ENCODE data around the gene FBXL14. TPM values are rescaled to one million over a fixed set of nuclear protein-coding genes. Genes with fewer than 3 reads are reported as not detected.
A peak's percentile ranks its signal among the peaks of the same experiment; 100 is the strongest.

The FBXL14 gene
- total RNA-seq, 2 donors from 2014 or later, result 10.0 to 20.4 TPM

DNA sequence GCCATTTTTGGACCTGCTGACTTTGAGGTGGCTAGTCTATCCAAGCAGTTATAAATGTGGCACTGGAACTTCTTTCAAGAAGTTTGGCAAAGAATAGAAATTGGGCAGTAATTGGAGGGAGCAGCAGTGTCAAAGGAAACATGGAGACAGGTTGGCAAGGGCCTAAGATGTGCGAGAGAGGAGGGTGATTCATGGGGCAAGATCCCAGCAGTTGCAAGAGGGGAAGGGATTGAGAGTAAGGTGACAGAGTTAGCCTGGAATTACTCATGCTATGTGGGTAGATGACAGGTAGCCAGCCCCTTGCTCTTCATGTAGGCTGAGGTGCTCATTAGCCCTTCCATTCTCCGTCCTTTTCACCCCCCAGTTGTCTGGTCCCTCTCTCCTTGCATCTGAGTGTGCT, 42.2 kb downstream of the FBXL14 start:
- Histone ChIP-seq H3K4me3 (ENCODE audit: low read length) (no peak overlapping the region), H3K4me1 (ENCODE audit: control insufficient read depth, insufficient read depth, low read length) (no peaks in the 10 kb centered on the region), H3K27ac (ENCODE audit: low read depth, low read length) (no peak overlapping the region), H3K9me3 (ENCODE audit: control insufficient read depth, low read length) (no peaks in the 10 kb centered on the region), H3K9ac (ENCODE audit: extremely low read depth, low read length, poor library complexity, severe bottlenecking) (no peak overlapping the region), H3K27me3 (ENCODE audit: control insufficient read depth, insufficient read depth, low read length, poor library complexity, severe bottlenecking) (no peaks in the 10 kb centered on the region), H3K36me3 (ENCODE audit: control insufficient read depth, insufficient read depth, low read length) (no peaks in the 10 kb centered on the region)
- no peak overlapping the region for H3K4me3 Mint-ChIP-seq
- no peak overlapping the region for H3K27ac Mint-ChIP-seq
- TF ChIP-seq, protein P1, sequence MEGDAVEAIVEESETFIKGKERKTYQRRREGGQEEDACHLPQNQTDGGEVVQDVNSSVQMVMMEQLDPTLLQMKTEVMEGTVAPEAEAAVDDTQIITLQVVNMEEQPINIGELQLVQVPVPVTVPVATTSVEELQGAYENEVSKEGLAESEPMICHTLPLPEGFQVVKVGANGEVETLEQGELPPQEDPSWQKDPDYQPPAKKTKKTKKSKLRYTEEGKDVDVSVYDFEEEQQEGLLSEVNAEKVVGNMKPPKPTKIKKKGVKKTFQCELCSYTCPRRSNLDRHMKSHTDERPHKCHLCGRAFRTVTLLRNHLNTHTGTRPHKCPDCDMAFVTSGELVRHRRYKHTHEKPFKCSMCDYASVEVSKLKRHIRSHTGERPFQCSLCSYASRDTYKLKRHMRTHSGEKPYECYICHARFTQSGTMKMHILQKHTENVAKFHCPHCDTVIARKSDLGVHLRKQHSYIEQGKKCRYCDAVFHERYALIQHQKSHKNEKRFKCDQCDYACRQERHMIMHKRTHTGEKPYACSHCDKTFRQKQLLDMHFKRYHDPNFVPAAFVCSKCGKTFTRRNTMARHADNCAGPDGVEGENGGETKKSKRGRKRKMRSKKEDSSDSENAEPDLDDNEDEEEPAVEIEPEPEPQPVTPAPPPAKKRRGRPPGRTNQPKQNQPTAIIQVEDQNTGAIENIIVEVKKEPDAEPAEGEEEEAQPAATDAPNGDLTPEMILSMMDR (conservative IDR thresholded peaks at IDR 0.05), result no peak
- 91 to 97% methylated on average over 2 of the region's 2 CpGs for WGBS, 2 experiments (ENCODE audit: insufficient coverage in 1 of 2, insufficient read length in 1 of 2)
- peaks cover 27% of the 10 kb centered on the region for H3K9me3 Mint-ChIP-seq
- H3K27me3 Mint-ChIP-seq (ENCODE audit: insufficient read depth), result peaks cover 49% of the 10 kb centered on the region
- H3K36me3 Mint-ChIP-seq (ENCODE audit: low read depth), result peaks cover 8% of the 10 kb centered on the region
- peaks cover 5% of the 10 kb centered on the region for H3K4me1 Mint-ChIP-seq
- no peak for DNase-seq

DNA sequence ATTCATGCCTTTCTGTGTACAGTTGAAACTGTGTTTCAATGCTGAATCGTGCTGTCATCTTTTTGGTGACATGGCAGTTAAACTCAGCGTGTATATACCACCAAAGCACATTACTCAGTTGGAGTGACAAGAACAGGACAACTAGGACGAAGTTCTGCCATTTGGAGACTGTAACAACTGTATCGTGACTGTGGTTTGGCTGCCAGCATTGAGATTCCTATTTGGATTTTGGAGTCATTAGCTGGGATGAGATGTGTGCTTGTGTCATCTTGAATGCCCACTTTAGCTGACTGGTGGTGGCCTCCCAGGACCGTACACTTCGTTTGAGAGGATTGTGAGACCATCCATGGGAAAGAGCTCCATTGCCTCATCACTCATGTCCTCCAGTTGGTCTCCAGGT, 42.9 kb downstream of the FBXL14 start:
- H3K36me3 Mint-ChIP-seq (ENCODE audit: low read depth), result peaks cover 8% of the 10 kb centered on the region
- no peak overlapping the region for H3K4me3 Mint-ChIP-seq

DNA sequence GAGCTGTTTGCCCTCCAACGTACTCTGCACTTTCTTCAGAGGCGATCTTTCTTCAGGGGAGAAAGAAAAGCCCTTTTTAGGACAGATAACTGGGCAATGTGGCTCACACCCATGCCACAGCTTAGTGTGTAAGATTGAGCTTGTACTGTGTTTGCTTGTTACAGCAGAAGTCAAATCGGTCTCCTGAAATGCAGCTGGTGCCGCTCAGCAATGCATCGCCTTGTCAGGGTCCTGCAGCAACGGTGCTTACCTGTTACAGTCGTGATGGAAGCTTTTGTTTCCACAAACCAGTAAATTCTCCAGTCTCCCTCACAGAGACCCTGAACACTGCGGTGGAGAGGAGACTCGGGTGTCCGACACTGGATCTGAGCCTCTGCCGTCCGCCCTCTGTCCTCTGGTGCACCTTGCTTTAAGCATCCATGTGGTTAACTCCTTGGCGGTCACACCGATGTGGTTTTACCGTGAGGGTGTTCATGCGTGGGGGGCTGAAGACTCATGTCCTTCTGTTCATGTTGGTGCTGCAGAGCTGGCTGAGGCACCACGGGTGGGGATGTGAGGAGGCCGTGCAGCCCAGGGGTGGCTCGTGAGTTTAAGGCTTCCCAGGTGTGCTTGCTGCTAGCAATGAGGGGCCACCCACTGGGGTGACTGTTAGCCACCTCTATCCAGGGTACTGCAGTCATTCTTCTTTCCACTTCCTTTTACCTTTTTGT, 47.3 kb downstream of the FBXL14 start:
- Histone ChIP-seq H3K4me1 (ENCODE audit: control insufficient read depth, insufficient read depth, low read length) (no peaks in the 10 kb centered on the region), H3K27me3 (ENCODE audit: control insufficient read depth, insufficient read depth, low read length, poor library complexity, severe bottlenecking) (no peaks in the 10 kb centered on the region), H3K4me3 (ENCODE audit: low read length) (no peak overlapping the region), H3K27ac (ENCODE audit: low read depth, low read length) (no peak overlapping the region), H3K9me3 (ENCODE audit: control insufficient read depth, low read length) (peaks cover 6% of the 10 kb centered on the region), H3K9ac (ENCODE audit: extremely low read depth, low read length, poor library complexity, severe bottlenecking) (no peak overlapping the region), H3K36me3 (ENCODE audit: control insufficient read depth, insufficient read depth, low read length) (no peaks in the 10 kb centered on the region)
- peaks cover 47% of the 10 kb centered on the region for H3K27me3 Mint-ChIP-seq (ENCODE audit: insufficient read depth)
- H3K4me3 Mint-ChIP-seq, result no peak overlapping the region
- WGBS, 2 experiments (ENCODE audit: insufficient coverage in 1 of 2, insufficient read length in 1 of 2), result 87 to 88% methylated on average over 13 to 19 of the region's 19 CpGs
- TF ChIP-seq, protein P1 (conservative IDR thresholded peaks at IDR 0.05), result no peak
- peak; percentile 51 for DNase-seq
- H3K4me1 Mint-ChIP-seq, result peaks cover 9% of the 10 kb centered on the region
- peaks cover 34% of the 10 kb centered on the region for H3K9me3 Mint-ChIP-seq
- peaks cover 13% of the 10 kb centered on the region for H3K36me3 Mint-ChIP-seq (ENCODE audit: low read depth)
- H3K27ac Mint-ChIP-seq, result no peak overlapping the region

More for the DNA sequence above, 42.9 kb downstream of the FBXL14 start:
- H3K27ac Mint-ChIP-seq, result no peak overlapping the region
- H3K9me3 Mint-ChIP-seq, result peaks cover 24% of the 10 kb centered on the region
- Histone ChIP-seq H3K4me3 (ENCODE audit: low read length) (no peak overlapping the region), H3K27ac (ENCODE audit: low read depth, low read length) (no peak overlapping the region), H3K9me3 (ENCODE audit: control insufficient read depth, low read length) (no peaks in the 10 kb centered on the region), H3K36me3 (ENCODE audit: control insufficient read depth, insufficient read depth, low read length) (no peaks in the 10 kb centered on the region), H3K4me1 (ENCODE audit: control insufficient read depth, insufficient read depth, low read length) (no peaks in the 10 kb centered on the region), H3K9ac (ENCODE audit: extremely low read depth, low read length, poor library complexity, severe bottlenecking) (no peak overlapping the region), H3K27me3 (ENCODE audit: control insufficient read depth, insufficient read depth, low read length, poor library complexity, severe bottlenecking) (no peaks in the 10 kb centered on the region)
- 86 to 100% methylated on average over 3 to 6 of the region's 6 CpGs for WGBS, 2 experiments (ENCODE audit: insufficient coverage in 1 of 2, insufficient read length in 1 of 2)
- TF ChIP-seq, protein P1 (conservative IDR thresholded peaks at IDR 0.05), result no peak
- no peak for DNase-seq
- H3K27me3 Mint-ChIP-seq (ENCODE audit: insufficient read depth), result peaks cover 56% of the 10 kb centered on the region
- H3K4me1 Mint-ChIP-seq, result peaks cover 10% of the 10 kb centered on the region
